Measurements from ENCODE around the gene CAMK1D.

DNA sequence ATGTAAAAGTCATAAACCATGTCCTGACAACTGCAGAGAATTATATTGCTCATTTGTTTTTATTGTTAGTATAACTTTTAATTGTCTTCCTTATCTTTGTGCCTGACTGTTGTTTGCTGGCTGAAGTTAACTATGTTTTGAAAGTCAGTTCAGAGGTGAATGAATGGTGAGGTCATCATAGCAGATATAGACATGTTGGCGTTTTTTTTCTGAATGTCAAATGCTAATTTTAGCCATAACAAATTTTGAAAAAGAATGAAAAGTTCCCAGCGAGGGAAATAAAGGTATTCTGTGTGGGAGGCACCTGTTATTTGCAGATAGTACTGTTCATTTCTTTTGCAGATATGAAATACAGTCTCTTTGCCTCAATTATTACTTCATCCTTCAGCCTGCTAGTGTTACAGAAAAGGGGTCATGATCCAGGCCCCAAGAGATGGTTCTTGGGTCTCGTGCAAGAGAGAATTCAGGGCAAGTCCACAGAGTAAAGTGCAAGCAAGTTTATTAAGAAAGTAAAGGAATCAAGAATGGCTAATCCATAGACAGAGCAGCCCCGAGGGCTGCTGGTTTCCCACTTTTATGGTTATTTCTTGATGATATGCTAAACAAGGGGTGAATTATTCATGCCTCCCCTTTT is 96.5 kb downstream of the CAMK1D start:
- TF ChIP-seq CTCF (IDR thresholded peaks at IDR 0.05) (no peak), POLR2A (IDR thresholded peaks at IDR 0.05) (no peak)

All from testis (tissue), 2 donors.